DND-41 (cell line): Measurements from ENCODE around the gene TMCO5A.

Experiments
- CTCF ChIP-seq: IDR thresholded peaks from 2 replicates; pipeline ENCODE4 v1.5.1; 2012; ENCODE audit warnings: borderline replicate concordance, low read length, moderate library complexity, mild to moderate bottlenecking; ENCODE audit not compliant: poor library complexity, severe bottlenecking; ENCODE audit errors: extremely low read depth
- EZH2 ChIP-seq: IDR thresholded peaks from 3 replicates; pipeline ENCODE4 v1.6.1; 2012; ENCODE audit warnings: borderline replicate concordance, low read depth, mild to moderate bottlenecking, moderate library complexity, low read length, inconsistent platforms; ENCODE audit not compliant: severe bottlenecking

DNA sequence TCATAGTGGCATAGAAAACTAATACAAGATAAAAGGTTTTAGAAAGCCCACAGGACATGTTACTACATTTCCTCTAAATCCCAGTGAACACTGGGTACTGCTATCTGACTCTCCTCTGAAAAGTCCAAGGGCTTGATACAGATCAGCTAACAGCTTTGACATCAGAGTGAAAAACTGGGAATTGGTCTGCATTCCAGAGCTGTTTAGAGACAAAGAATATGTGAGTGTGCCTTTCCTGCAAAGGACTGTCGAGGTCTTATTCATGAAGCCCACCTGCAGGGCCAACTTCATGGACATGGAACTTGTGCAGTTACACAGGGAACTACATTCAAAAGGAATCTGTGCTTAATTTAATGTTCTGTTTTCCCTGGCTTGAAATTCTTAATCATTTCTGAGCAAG lies 5.2 kb upstream of the TMCO5A start:
- no peak for TF ChIP-seq CTCF
- TF ChIP-seq EZH2, result no peak
